RWPE1 (cell line): Measurements from ENCODE around the gene ERLIN1.

Experiments used
- CTCF ChIA-PET: fragments of 350-600 bp; sonication (Branson Sonifier 250); formaldehyde crosslinking; extraction: SDS; loops from one replicate; lab custom pipeline; 2021; lab: Yijun Ruan, JAX
- POLR2A ChIA-PET: fragments of 400-600 bp; formaldehyde crosslinking; extraction: SDS; loops from one replicate; lab custom pipeline; 2020; ENCODE audit warnings: antibody characterized with exemption; ENCODE audit not compliant: low non-redundant PET; lab: Yijun Ruan, JAX
- DNase-seq: peaks from one replicate; pipeline ENCODE4 v3.0.0; 2012; ENCODE audit warnings: low spot score
- H3K27ac ChIP-seq: fragments of 450-650 bp; 2 replicates; pipeline ENCODE4 v1.5.1; 2017
- CTCF ChIP-seq: fragments of 450-650 bp; conservative IDR thresholded peaks from 2 replicates; pipeline ENCODE4 v1.5.1; 2017; ENCODE audit warnings: low read depth, mild to moderate bottlenecking

ERLIN1 gene

GRCh38 chr10:100163704-100164621 lies 21.9 kb downstream of the ERLIN1 start:
- no peak for TF ChIP-seq CTCF
- DNase-seq = no peak
- ChIA-PET CTCF (interaction anchor here (0.6 to 1.1 kb wide), 4 partner anchors 11 to 258 kb away, joined by 3 to 5 read pairs (median 3); no protein-coding TSS in a partner anchor), POLR2A (no interaction called here)
- H3K27ac ChIP-seq = no peak overlapping the region

DNA sequence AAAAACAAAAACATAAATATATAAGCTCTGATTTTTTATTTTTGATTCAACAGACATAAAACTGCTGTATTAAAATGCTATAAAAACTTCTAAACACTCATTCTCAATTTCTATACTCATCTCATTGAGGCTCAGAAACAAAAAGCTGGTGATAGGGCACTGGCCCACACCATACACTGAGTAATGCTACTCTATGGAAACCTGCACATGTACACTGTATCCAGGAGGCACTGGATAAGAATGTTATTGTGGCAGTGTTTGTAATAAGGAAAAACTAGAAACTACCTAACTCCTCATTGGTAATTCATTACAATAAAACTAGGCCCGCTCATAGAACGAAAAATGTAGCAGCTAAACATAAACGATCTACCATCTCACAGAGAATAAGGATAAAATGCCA lies 23.1 kb downstream of the ERLIN1 start:
- H3K27ac ChIP-seq = no peak overlapping the region
- no peak for DNase-seq
- TF ChIP-seq CTCF = no peak
- POLR2A ChIA-PET = no interaction called here
- CTCF ChIA-PET = interaction anchor here (0.7 kb wide), 1 partner anchor 389 kb away, joined by 3 read pairs; no protein-coding TSS in a partner anchor

DNA sequence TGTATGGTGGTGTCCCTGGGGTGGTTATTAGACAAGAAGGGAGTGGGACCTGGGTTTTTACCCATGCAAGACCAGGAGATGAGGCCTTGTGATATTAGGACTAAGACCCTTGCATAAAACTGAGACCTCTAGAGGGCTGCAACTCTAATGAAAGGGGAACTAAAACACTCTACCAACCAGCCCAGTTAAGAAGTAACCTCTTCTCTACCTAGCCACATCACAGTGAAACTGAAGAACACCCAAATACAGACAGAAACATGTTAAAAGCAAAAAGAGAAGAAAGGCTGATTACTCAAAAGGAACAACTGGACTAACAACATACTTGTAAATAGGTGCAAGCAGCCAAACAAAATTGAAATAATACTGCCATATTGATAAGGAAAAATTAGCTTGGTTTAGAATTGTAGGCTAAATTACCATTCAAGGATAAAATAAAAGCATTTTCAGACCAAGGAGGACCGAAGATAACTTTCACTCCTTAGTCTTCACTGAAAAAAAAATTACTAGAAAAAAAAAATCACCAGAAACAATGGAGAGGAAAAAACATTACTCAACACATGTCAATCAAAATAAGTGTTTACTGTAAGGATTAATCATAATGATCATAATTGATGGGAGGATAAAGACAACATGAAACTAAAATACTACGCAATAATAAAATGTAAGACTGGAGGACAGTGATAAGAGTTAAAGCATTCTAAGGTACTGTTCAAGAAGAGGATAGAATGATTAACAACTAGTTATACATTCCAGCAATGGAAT lies 27.6 kb downstream of the ERLIN1 start:
- H3K27ac ChIP-seq = no peak overlapping the region
- no peak for DNase-seq
- CTCF ChIA-PET = interaction anchor here (0.7 kb wide), 1 partner anchor 113 kb away, joined by 3 read pairs; no protein-coding TSS in a partner anchor
- no peak for TF ChIP-seq CTCF
- POLR2A ChIA-PET = no interaction called here

GRCh38 chr10:100157156-100157555 lies 28.7 kb downstream of the ERLIN1 start:
- no peak overlapping the region for H3K27ac ChIP-seq
- POLR2A ChIA-PET = no interaction called here
- TF ChIP-seq CTCF = no peak
- CTCF ChIA-PET = no interaction called here
- peak; percentile 41 for DNase-seq

DNA sequence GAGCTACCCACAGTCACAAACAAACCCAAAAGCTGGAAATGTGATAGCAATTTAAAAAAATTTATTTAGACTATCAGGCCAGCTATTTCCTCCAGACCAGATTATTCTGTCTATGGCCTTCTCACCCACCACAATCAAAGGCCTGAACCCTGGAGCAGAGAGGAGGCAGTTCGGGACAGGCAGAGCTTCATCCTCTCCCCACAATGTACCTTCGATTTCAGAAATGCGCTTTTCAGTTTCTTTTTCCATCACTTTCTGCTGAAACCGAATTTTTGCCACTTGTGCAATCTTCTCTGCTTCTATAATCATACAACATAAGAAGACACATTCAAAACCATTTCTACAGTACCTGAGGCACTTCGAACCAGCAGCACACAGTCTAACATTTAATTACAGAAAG lies 29.9 kb downstream of the ERLIN1 start:
- POLR2A ChIA-PET = no interaction called here
- no peak for TF ChIP-seq CTCF

DNA sequence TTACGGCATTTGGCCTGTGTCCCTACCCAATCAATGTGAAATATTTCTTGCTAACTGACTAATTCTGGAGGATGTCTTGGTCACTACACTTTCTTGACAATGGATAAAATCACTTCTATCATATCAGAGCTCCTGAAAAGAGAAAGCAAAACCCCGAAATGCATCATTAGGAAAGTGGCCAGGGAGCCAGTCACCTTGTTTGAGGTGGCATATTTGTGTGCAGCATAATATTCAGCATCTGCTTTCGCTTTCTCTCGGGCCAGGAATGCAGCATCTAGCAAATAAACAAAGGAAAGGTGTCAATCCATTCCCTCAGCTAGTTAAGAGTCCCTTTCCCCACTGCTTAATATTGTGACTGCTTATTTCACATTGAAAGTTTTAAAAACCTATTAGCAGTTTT lies 31.2 kb downstream of the ERLIN1 start:
- H3K27ac ChIP-seq = no peak overlapping the region
- DNase-seq = no peak
- CTCF ChIA-PET = interaction anchor here (0.6 kb wide), 1 partner anchor 275 kb away, joined by 3 read pairs; no protein-coding TSS in a partner anchor
- POLR2A ChIA-PET = no interaction called here
- TF ChIP-seq CTCF = no peak

More for the DNA sequence above, 29.9 kb downstream of the ERLIN1 start:
- H3K27ac ChIP-seq = no peak overlapping the region
- DNase-seq = no peak
- CTCF ChIA-PET = no interaction called here
